ENCODE results near the gene PRAMEF7. TPM values are rescaled to one million over a fixed set of nuclear protein-coding genes. Genes with fewer than 3 reads are reported as not detected.
"Not testable (repeated sequence)": the region's sequence is repeated elsewhere in the genome, so short reads cannot be mapped to it uniquely, and the experiment has no call there.

The PRAMEF7 gene
- not detected in 2 replicates for total RNA-seq

GRCh38 chr1:12916310-12916709 lies at the start of gene PRAMEF7:
Gene PRAMEF7 (plus strand): TSS chr1:12916610. CDS start chr1:12917693, 1,083 bp downstream.
- DNase-seq = not testable (repeated sequence)

GRCh38 chr1:12878453-12878852 lies 38.0 kb upstream of the PRAMEF7 start:
- DNase-seq = not testable (repeated sequence)

GRCh38 chr1:12886101-12886500 lies 30.3 kb upstream of the PRAMEF7 start, which contains the start of gene PRAMEF4:
Gene PRAMEF4 (minus strand): TSS chr1:12886201. CDS start chr1:12883394, 2,807 bp downstream.
- DNase-seq = not testable (repeated sequence)

GRCh38 chr1:12898170-12898569 lies 18.2 kb upstream of the PRAMEF7 start, which contains the start of gene PRAMEF10:
Gene PRAMEF10 (minus strand): TSS chr1:12898270. CDS start chr1:12895847, 2,423 bp downstream.
- not testable (repeated sequence) for DNase-seq

GRCh38 chr1:12899186-12899585 lies 17.2 kb upstream of the PRAMEF7 start:
- not testable (repeated sequence) for DNase-seq

- not testable (repeated sequence) for DNase-seq
Measured at GRCh38 chr1:12903793-12904572, 12.4 kb upstream of the PRAMEF7 start.

GRCh38 chr1:12921749-12922148 lies 5.3 kb downstream of the PRAMEF7 start:
- not testable (repeated sequence) for DNase-seq

GRCh38 chr1:12924368-12924767 lies 8.0 kb downstream of the PRAMEF7 start:
- DNase-seq = not testable (repeated sequence)

DNA sequence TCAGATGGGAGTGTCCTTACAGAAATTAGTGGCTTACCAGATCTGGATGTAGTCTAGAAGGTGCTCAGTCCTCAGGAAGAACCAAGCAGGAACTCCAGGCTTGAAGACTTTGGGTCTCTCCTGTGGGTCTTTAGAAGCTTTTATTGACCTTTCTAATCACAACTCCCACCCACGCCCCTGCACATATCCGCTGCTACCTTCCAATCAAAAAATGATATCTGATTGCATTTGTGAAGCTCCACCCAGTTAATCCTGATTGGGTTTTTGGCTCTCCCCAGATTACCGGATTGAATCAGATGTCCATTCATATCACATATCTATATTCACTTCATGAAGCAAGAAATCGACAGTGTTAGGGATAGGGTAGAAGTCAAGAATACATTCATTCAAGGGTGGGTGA lies 31.1 kb downstream of the PRAMEF7 start, which contains the start of gene PRAMEF6:
PRAMEF6 (minus strand) TSS at position 101 of the 400 bp plus-strand sequence. CDS start 5,062 bp downstream, outside the sequence.
- not testable (repeated sequence) for DNase-seq

Other genes starting within 250 kb of the PRAMEF7 start
- not detected in 2 replicates for gene AADACL3, start 200.5 kb upstream of the PRAMEF7 start, total RNA-seq
- not detected in 2 replicates for gene CFAP107, start 170.4 kb upstream of the PRAMEF7 start, total RNA-seq
- gene PRAMEF12, start 142.9 kb upstream of the PRAMEF7 start, total RNA-seq = not detected in 2 replicates
- gene PRAMEF1, start 125.2 kb upstream of the PRAMEF7 start, total RNA-seq = not detected in 2 replicates
- gene PRAMEF11, start 85.2 kb upstream of the PRAMEF7 start, total RNA-seq = not detected in 2 replicates
- not detected in 2 replicates for gene HNRNPCL1, start 67.9 kb upstream of the PRAMEF7 start, total RNA-seq
- gene PRAMEF2, start 59.5 kb upstream of the PRAMEF7 start, total RNA-seq = not detected in 2 replicates
- gene PRAMEF4, start 30.4 kb upstream of the PRAMEF7 start, total RNA-seq = not detected in 2 replicates
- gene PRAMEF10, start 18.3 kb upstream of the PRAMEF7 start, total RNA-seq = not detected in 2 replicates
- not detected in 2 replicates for gene PRAMEF6, start 31.0 kb downstream of the PRAMEF7 start, total RNA-seq
- not detected in 2 replicates for gene PRAMEF27, start 140.0 kb downstream of the PRAMEF7 start, total RNA-seq
- gene HNRNPCL3, start 144.2 kb downstream of the PRAMEF7 start, total RNA-seq = not detected in 2 replicates
- not detected in 2 replicates for gene PRAMEF25, start 154.2 kb downstream of the PRAMEF7 start, total RNA-seq
- gene HNRNPCL2, start 200.2 kb downstream of the PRAMEF7 start, total RNA-seq = not detected in 2 replicates
- not detected in 2 replicates for gene PRAMEF26, start 239.4 kb downstream of the PRAMEF7 start, total RNA-seq
- not detected in 2 replicates for gene HNRNPCL4, start 249.0 kb downstream of the PRAMEF7 start, total RNA-seq

Data from dermis blood vessel endothelial cell (primary cell).